ENCODE measurements around the gene PRR33.

Gene PRR33

DNA sequence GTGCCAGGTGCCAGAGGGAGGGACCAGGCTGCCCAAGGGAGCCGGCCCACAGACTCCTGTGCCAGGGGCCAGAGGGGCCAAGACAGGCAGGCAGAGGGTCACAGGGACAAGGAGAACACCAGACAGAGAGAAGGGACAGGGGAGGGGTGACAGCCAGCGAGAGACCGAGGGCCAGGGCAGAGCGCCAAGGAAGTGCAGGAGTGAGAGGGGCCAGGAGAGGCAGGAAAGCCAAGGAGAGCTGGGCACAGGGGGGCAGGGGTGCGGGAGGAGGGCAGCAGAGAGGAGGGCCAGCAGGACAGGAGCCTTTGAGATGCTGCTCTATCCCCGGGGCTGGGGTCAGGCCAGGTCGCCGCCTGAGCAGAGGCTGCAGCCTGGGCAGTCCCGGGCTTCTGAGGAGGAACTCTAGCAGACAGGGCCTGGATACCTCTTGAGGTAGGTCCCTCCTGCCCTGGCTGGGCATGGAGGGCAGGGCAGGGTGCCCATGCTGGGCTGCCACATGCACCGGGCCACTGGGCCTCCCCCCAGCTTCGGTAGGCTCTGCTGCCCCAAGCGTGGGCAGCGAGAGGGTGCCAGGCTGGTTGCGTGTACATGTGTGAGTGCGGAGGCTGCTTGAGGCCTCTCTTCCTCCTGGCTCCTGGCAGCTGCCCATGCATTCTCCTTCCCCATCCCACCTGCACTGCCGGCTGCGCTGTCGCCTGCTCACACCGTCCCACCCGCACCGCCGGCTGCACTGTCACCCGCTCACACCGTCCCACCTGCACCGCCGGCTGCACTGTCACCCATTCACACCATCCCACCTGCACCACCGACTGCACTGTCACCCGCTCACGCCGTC lies 26.6 kb downstream of the PRR33 start:
- no peak for DNase-seq (ENCODE audit: low read depth in 1 of 2, low spot score in 1 of 2)

DNA sequence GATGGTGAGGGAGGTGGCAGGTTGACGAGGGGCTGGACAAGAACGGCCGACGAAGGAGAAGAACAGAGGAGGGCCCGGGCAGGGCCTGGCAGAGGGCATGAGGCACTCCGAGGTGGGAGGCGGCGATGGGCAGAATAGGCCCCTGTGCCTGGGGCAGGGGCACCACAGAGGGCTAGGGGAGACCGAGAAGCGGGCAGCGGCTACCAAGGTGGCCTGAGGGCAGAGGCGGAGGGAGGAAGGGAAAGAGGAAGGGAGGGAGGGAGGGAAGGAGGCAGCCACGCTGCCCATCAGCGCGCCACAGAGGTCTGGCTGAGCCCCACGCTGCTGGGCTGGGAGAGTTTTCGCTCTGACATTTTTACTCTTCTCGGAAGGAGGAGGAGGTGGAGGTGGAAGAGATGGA lies 27.5 kb downstream of the PRR33 start:
- no peak for DNase-seq (ENCODE audit: low read depth in 1 of 2, low spot score in 1 of 2)

- no peak for DNase-seq (ENCODE audit: low read depth in 1 of 2, low spot score in 1 of 2)
Measured at GRCh38 chr11:1863352-1864216, 28.1 kb downstream of the PRR33 start.

GRCh38 chr11:1862588-1863351 lies 28.9 kb downstream of the PRR33 start:
- no peak for DNase-seq (ENCODE audit: low read depth in 1 of 2, low spot score in 1 of 2)

- DNase-seq (ENCODE audit: low read depth in 1 of 2, low spot score in 1 of 2), result no peak
Measured at GRCh38 chr11:1861435-1862411, 30.0 kb downstream of the PRR33 start.

- no peak for DNase-seq (ENCODE audit: low read depth in 1 of 2, low spot score in 1 of 2)
Measured at GRCh38 chr11:1860108-1860507, 31.6 kb downstream of the PRR33 start.

- no peak for DNase-seq (ENCODE audit: low read depth in 1 of 2, low spot score in 1 of 2)
Measured at GRCh38 chr11:1859004-1859403, 32.7 kb downstream of the PRR33 start.

DNA sequence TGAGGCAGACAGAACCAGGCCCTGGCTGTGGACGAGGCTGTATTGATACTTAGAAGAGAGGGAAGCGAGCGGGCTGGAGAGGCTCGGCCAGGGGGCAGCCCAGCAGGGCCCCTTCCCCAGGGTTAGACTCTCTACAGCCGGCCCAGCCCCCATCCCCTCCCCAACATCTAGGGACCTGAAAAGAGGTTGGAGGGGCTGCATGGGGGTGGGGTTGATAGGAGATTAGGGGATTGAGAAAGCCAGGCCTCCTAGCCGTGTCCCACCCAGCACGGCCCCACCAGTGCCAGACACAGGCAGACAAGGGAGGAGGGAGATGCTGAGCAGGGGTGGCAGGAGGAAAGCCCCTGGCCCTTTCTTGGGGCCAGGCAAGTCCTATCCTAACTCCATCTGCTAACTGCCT lies 33.1 kb downstream of the PRR33 start:
- DNase-seq (ENCODE audit: low read depth in 1 of 2, low spot score in 1 of 2), result no peak

- DNase-seq (ENCODE audit: low read depth in 1 of 2, low spot score in 1 of 2), result no peak
Measured at GRCh38 chr11:1858154-1858553, 33.5 kb downstream of the PRR33 start.

DNA sequence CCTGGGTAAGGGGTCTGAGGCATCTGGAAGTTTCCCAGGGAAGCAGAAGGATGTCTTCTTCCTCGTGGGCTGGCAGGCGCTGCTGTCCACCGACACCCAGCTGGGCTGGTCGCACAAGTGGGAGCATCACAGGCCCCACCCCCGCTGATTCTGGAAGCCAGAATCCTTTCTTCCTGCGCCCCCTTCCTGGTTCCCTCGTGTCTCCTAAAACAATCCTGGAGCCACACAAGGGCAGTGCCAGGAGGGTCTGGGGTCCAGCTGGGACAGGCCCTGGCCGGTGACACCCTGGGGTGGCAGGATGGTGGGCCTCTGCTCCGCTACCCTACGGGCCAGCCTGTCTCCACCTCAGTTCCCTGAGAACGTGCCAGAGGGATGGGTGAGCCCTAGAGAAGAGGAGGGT lies 34.6 kb downstream of the PRR33 start:
- no peak for DNase-seq (ENCODE audit: low read depth in 1 of 2, low spot score in 1 of 2)

- DNase-seq (ENCODE audit: low read depth in 1 of 2, low spot score in 1 of 2), result no peak
Measured at GRCh38 chr11:1856306-1857005, 35.2 kb downstream of the PRR33 start.

GRCh38 chr11:1855886-1856265 lies 35.8 kb downstream of the PRR33 start:
- DNase-seq (ENCODE audit: low read depth in 1 of 2, low spot score in 1 of 2), result no peak

DNA sequence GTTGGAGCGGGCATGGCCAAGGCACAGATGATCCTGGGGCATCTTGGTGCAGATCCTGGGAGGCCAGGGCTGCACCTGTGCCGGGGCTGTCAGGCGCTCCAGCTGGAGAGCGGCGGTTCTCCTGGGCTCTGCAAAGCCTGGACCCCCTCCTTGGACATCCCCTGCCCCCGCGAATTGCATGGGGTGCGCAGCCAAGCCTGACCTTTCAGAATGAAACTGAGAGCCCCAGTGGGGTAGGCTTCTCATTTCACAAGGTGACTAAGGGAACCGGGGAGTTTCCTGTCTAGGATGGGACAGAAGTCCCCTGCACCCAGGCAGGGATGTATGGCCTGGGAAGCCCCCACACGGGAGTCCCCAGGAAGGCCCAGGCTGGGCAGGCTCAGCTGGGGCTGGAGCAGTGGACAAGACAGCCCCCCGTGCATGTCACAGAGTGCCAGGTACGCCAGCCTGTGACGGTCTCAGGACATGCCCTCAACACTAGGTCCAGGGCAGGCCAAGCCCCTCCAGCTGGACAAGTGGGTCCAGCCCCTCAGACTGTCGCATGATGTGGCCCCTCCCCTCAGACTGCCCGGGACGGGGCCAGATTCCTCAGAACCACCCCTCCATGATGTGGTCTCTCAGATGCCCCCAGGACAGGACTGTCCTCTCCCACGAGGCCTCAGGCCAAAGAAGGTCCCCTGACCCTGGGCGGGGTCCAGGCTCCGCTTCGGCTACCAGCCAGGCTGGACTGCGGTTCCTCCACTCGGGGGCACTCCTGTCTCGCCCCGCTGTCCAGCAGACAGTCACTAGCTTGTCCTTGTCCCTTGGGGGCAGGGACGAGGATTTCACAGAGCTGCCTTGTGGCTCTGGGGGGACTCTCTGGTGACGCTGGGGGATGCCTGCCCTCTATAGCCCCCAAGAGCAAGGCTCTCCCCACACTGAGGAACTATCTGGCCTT lies 36.5 kb downstream of the PRR33 start:
- DNase-seq (ENCODE audit: low read depth in 1 of 2, low spot score in 1 of 2), result peak in 1 of 2 donors; percentile 30

GRCh38 chr11:1854132-1854948 lies 37.4 kb downstream of the PRR33 start:
- no peak for DNase-seq (ENCODE audit: low read depth in 1 of 2, low spot score in 1 of 2)

GRCh38 chr11:1853376-1854131 lies 38.1 kb downstream of the PRR33 start:
- no peak for DNase-seq (ENCODE audit: low read depth in 1 of 2, low spot score in 1 of 2)

DNA sequence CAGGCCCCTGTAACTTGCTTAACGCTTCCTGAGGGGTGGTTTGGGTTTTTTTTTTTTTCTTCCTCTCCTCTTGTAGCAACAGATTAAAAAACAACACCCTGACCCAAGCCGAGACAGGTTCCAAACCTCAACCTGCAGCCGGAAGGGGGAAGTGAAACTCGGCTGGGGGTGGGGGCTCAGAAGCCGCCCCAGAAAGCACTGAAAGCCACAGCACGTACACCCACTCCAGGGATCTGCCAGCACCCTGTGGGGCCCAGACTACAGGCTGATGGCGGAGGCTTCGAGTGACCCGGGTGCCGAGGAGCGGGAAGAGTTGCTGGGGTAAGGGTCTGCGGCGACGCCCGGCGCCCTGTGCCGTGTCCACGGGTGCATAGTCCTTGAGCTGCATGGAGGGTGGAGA lies 38.8 kb downstream of the PRR33 start, which contains the start of gene LSP1:
Gene LSP1 (plus strand): TSS at position 208 of the 400 bp plus-strand sequence. CDS start 61 bp downstream, at position 269.
- DNase-seq (ENCODE audit: low read depth in 1 of 2, low spot score in 1 of 2), result peak; percentile 59 to 74
